ENCODE data around the gene BCL2.

GRCh38 chr18:63325086-63325686 is 5.6 kb upstream of the BCL2 start:
- no peak for TF ChIP-seq POLR2AphosphoS5 (IDR thresholded peaks at IDR 0.05; ENCODE audit: insufficient read depth in 1 of 2, low read depth in 1 of 2)
- TF ChIP-seq, protein P1, sequence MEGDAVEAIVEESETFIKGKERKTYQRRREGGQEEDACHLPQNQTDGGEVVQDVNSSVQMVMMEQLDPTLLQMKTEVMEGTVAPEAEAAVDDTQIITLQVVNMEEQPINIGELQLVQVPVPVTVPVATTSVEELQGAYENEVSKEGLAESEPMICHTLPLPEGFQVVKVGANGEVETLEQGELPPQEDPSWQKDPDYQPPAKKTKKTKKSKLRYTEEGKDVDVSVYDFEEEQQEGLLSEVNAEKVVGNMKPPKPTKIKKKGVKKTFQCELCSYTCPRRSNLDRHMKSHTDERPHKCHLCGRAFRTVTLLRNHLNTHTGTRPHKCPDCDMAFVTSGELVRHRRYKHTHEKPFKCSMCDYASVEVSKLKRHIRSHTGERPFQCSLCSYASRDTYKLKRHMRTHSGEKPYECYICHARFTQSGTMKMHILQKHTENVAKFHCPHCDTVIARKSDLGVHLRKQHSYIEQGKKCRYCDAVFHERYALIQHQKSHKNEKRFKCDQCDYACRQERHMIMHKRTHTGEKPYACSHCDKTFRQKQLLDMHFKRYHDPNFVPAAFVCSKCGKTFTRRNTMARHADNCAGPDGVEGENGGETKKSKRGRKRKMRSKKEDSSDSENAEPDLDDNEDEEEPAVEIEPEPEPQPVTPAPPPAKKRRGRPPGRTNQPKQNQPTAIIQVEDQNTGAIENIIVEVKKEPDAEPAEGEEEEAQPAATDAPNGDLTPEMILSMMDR (IDR thresholded peaks at IDR 0.05) = no peak
- no peak for TF ChIP-seq POLR2A (IDR thresholded peaks at IDR 0.05)
